Calu3 (cell line): Measurements from ENCODE around the gene PLCH2. TPM values are rescaled to one million over a fixed set of nuclear protein-coding genes. Genes with fewer than 3 reads are reported as not detected.

Source experiments
- BruUV-seq: library from RNA; stranded (reverse); fragments of 400-500 nt; replicated peaks from 2 replicates; lab custom pipeline; 2021; lab: Mats Ljungman, UMichigan
- CTCF ChIA-PET: fragments of 300-600 bp; sonication (Branson Sonifier 250); formaldehyde crosslinking; loops from one replicate; lab custom pipeline; 2022; ENCODE audit warnings: antibody characterized with exemption; lab: Charles Lee
- DNase-seq: peaks from one replicate; pipeline ENCODE4 v3.0.0; 2022
- H3K27ac Mint-ChIP-seq: one replicate; pipeline ENCODE4 v1.8.0; 2022; ENCODE audit warnings: mixed read lengths; ENCODE audit not compliant: unreplicated experiment
- H3K27me3 Mint-ChIP-seq: one replicate; pipeline ENCODE4 v1.8.0; 2022; ENCODE audit warnings: mixed read lengths; ENCODE audit not compliant: unreplicated experiment
- H3K36me3 Mint-ChIP-seq: one replicate; pipeline ENCODE4 v1.8.0; 2022; ENCODE audit warnings: mild to moderate bottlenecking, moderate library complexity, mixed read lengths; ENCODE audit not compliant: insufficient read depth, unreplicated experiment
- H3K4me1 Mint-ChIP-seq: one replicate; pipeline ENCODE4 v1.8.0; 2022; ENCODE audit warnings: mild to moderate bottlenecking, low read depth, mixed read lengths; ENCODE audit not compliant: unreplicated experiment
- H3K4me3 Mint-ChIP-seq: one replicate; pipeline ENCODE4 v1.8.0; 2022; ENCODE audit warnings: mild to moderate bottlenecking, low read depth, moderate library complexity, mixed read lengths; ENCODE audit not compliant: unreplicated experiment
- H3K9me3 Mint-ChIP-seq: one replicate; pipeline ENCODE4 v1.8.0; 2022; ENCODE audit warnings: low read depth, mixed read lengths; ENCODE audit not compliant: unreplicated experiment
- CTCF ChIP-seq: fragments of 200-600 bp; IDR thresholded peaks from one replicate; pipeline ENCODE4 v1.8.0; 2022; ENCODE audit warnings: antibody characterized with exemption; ENCODE audit not compliant: unreplicated experiment
- intact Hi-C: fragments of 100-400 bp; cut with micrococcal nuclease; formaldehyde crosslinking; loops from one replicate; pipeline ENCODE4 v1.10.0; 2022; ENCODE audit not compliant: unreplicated experiment
- total RNA-seq: library from RNA; stranded (reverse); gene quantifications from 2 replicates; pipeline ENCODE4 v1.2.3, GENCODE V29; 2022

Gene PLCH2
- total RNA-seq, 1 experiment from 2014 or later = 3.1 TPM

- BruUV-seq = no TSS peak
- Mint-ChIP-seq H3K36me3 (no peaks in the 10 kb centered on the region), H3K27ac (no peak overlapping the region), H3K4me3 (no peak overlapping the region), H3K4me1 (no peaks in the 10 kb centered on the region), H3K9me3 (no peaks in the 10 kb centered on the region), H3K27me3 (no peaks in the 10 kb centered on the region)
- CTCF ChIA-PET = no interaction called here
- no peak for TF ChIP-seq CTCF
- intact Hi-C loops = no loop called here
- DNase-seq = no peak
Measured at GRCh38 chr1:2481885-2482284, 5.8 kb downstream of the PLCH2 start.

DNA sequence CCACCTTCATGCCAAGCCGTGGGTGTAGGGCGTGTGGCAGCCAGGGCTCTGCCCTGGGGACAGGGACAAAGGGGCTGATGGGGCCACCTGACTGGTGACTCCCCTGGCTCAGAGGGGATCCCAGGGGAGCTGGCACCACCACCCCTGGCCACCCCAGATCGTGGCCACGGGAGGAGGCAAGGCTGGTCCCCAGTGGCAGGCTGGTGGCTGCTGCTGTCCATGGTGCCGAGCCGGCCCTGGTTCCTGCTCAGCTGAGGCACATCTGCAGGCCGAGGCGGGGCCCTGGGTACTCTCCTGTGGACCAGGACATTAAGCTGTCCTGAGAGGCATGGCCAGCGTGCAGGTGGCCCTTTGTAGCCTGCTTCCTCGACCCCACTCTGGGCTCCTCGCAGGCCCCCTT is 6.5 kb downstream of the PLCH2 start:
- CTCF ChIA-PET = no interaction called here
- Mint-ChIP-seq H3K36me3 (no peaks in the 10 kb centered on the region), H3K27me3 (peaks cover 2% of the 10 kb centered on the region), H3K4me1 (no peaks in the 10 kb centered on the region), H3K9me3 (no peaks in the 10 kb centered on the region), H3K27ac (no peak overlapping the region), H3K4me3 (no peak overlapping the region)
- no peak for DNase-seq
- TF ChIP-seq CTCF = no peak
- BruUV-seq = no TSS peak
- intact Hi-C loops = no loop called here

DNA sequence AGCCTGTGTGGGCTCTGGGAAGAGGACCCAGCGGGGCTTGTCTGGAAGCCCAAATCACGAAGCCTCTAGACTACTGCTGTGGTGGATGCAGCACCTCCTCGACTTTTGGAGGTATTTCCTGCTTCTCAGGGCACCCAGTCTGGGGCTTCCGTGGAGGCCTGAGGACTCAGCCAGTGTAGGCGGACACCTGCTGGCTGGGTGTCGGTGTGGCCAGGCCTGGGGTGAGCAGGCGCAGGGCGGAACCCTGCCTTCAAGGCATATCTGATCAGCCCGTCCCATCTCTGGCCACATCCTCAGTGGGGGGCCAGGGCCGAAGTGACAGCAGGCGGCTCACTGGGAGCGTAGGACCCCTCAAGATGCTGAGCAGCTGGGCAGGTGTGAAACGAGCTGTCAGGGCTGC is 6.9 kb downstream of the PLCH2 start:
- Mint-ChIP-seq H3K27me3 (peaks cover 7% of the 10 kb centered on the region), H3K9me3 (peaks cover 2% of the 10 kb centered on the region), H3K36me3 (no peaks in the 10 kb centered on the region), H3K4me3 (no peak overlapping the region), H3K27ac (no peak overlapping the region), H3K4me1 (no peaks in the 10 kb centered on the region)
- intact Hi-C loops = no loop called here
- no peak for TF ChIP-seq CTCF
- CTCF ChIA-PET = no interaction called here
- DNase-seq = no peak
- no TSS peak for BruUV-seq

- CTCF ChIA-PET = no interaction called here
- peaks cover 12% of the 10 kb centered on the region for H3K27me3 Mint-ChIP-seq
- TF ChIP-seq CTCF = no peak
Measured at GRCh38 chr1:2483970-2484369, 7.9 kb downstream of the PLCH2 start.

GRCh38 chr1:2486041-2486440 is 10.0 kb downstream of the PLCH2 start:
- no peak overlapping the region for H3K27ac Mint-ChIP-seq
- H3K36me3 Mint-ChIP-seq = no peaks in the 10 kb centered on the region
- CTCF ChIA-PET = no interaction called here
- intact Hi-C loops = no loop called here
- no peak overlapping the region for H3K4me3 Mint-ChIP-seq
- H3K27me3 Mint-ChIP-seq = peaks cover 15% of the 10 kb centered on the region
- no TSS peak for BruUV-seq
- no peaks in the 10 kb centered on the region for H3K4me1 Mint-ChIP-seq
- H3K9me3 Mint-ChIP-seq = peaks cover 9% of the 10 kb centered on the region
- TF ChIP-seq CTCF = no peak
- no peak for DNase-seq

More at GRCh38 chr1:2483970-2484369, 7.9 kb downstream of the PLCH2 start:
- H3K36me3 Mint-ChIP-seq = no peaks in the 10 kb centered on the region
- H3K9me3 Mint-ChIP-seq = peaks cover 9% of the 10 kb centered on the region
- no peaks in the 10 kb centered on the region for H3K4me1 Mint-ChIP-seq
- intact Hi-C loops = no loop called here
- no peak for DNase-seq
- BruUV-seq = no TSS peak
- H3K27ac Mint-ChIP-seq = no peak overlapping the region
- no peak overlapping the region for H3K4me3 Mint-ChIP-seq
